ENCODE results near the gene SLC51A.

DNA sequence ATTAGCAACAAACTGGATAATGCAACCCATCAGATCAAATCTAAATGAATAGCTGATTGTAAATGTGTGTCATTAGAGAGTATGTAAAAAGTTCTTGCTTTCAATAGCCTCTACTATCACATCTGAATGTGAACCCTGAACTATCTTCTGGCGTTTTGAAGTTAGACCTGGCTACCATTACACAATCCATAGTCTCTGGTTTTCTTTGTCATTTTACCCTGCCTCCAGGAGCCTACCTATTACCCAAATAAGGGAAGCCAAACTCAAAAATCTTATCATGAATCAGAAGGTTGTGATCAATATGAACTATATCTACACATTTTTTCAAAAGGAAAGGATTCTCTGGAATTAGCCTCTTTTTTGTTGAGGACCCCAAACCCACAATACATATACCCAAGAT lies 39.4 kb downstream of the SLC51A start:
- TF ChIP-seq, protein P1, sequence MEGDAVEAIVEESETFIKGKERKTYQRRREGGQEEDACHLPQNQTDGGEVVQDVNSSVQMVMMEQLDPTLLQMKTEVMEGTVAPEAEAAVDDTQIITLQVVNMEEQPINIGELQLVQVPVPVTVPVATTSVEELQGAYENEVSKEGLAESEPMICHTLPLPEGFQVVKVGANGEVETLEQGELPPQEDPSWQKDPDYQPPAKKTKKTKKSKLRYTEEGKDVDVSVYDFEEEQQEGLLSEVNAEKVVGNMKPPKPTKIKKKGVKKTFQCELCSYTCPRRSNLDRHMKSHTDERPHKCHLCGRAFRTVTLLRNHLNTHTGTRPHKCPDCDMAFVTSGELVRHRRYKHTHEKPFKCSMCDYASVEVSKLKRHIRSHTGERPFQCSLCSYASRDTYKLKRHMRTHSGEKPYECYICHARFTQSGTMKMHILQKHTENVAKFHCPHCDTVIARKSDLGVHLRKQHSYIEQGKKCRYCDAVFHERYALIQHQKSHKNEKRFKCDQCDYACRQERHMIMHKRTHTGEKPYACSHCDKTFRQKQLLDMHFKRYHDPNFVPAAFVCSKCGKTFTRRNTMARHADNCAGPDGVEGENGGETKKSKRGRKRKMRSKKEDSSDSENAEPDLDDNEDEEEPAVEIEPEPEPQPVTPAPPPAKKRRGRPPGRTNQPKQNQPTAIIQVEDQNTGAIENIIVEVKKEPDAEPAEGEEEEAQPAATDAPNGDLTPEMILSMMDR (IDR thresholded peaks at IDR 0.05) = no peak
- TF ChIP-seq POLR2A (IDR thresholded peaks at IDR 0.05) = no peak
